ENCODE data around the gene WDR62.

WDR62 gene

GRCh38 chr19:36142496-36142895 lies 87.8 kb downstream of the WDR62 start:
- no peak for DNase-seq
- Mint-ChIP-seq H3K27me3 (no peaks in the 10 kb centered on the region), H3K4me1 (ENCODE audit: low read depth) (peaks cover 15% of the 10 kb centered on the region), H3K4me3 (no peak overlapping the region), H3K36me3 (ENCODE audit: low read depth) (peaks cover 64% of the 10 kb centered on the region), H3K9me3 (no peaks in the 10 kb centered on the region), H3K27ac (no peak overlapping the region)

GRCh38 chr19:36144624-36145023 lies 89.9 kb downstream of the WDR62 start:
- Mint-ChIP-seq H3K4me3 (no peak overlapping the region), H3K9me3 (no peaks in the 10 kb centered on the region), H3K27ac (no peak overlapping the region), H3K27me3 (no peaks in the 10 kb centered on the region), H3K4me1 (ENCODE audit: low read depth) (peaks cover 15% of the 10 kb centered on the region), H3K36me3 (ENCODE audit: low read depth) (peaks cover 83% of the 10 kb centered on the region)
- no peak for DNase-seq

- Mint-ChIP-seq H3K27me3 (no peaks in the 10 kb centered on the region), H3K4me3 (no peak overlapping the region), H3K36me3 (ENCODE audit: low read depth) (peaks cover 72% of the 10 kb centered on the region), H3K4me1 (ENCODE audit: low read depth) (peaks cover 3% of the 10 kb centered on the region), H3K9me3 (no peaks in the 10 kb centered on the region), H3K27ac (no peak overlapping the region)
- DNase-seq = no peak
Measured at GRCh38 chr19:36149673-36150406, 95.1 kb downstream of the WDR62 start.

- no peak overlapping the region for H3K4me3 Mint-ChIP-seq
- peaks cover 64% of the 10 kb centered on the region for H3K36me3 Mint-ChIP-seq (ENCODE audit: low read depth)
- H3K27ac Mint-ChIP-seq = no peak overlapping the region
- no peak for DNase-seq
- no peaks in the 10 kb centered on the region for H3K9me3 Mint-ChIP-seq
- H3K27me3 Mint-ChIP-seq = no peaks in the 10 kb centered on the region
- H3K4me1 Mint-ChIP-seq (ENCODE audit: low read depth) = peaks cover 3% of the 10 kb centered on the region
Measured at GRCh38 chr19:36150586-36150985, 95.9 kb downstream of the WDR62 start.

- no peaks in the 10 kb centered on the region for H3K9me3 Mint-ChIP-seq
- H3K27me3 Mint-ChIP-seq = no peaks in the 10 kb centered on the region
- H3K27ac Mint-ChIP-seq = no peak overlapping the region
- no peak for DNase-seq
- peaks cover 57% of the 10 kb centered on the region for H3K36me3 Mint-ChIP-seq (ENCODE audit: low read depth)
- H3K4me1 Mint-ChIP-seq (ENCODE audit: low read depth) = peaks cover 3% of the 10 kb centered on the region
- no peak overlapping the region for H3K4me3 Mint-ChIP-seq
Measured at GRCh38 chr19:36151144-36152018, 96.7 kb downstream of the WDR62 start.

- Mint-ChIP-seq H3K4me3 (no peak overlapping the region), H3K36me3 (ENCODE audit: low read depth) (peaks cover 50% of the 10 kb centered on the region), H3K4me1 (ENCODE audit: low read depth) (peaks cover 3% of the 10 kb centered on the region), H3K9me3 (no peaks in the 10 kb centered on the region), H3K27ac (no peak overlapping the region), H3K27me3 (no peaks in the 10 kb centered on the region)
- DNase-seq = no peak
Measured at GRCh38 chr19:36152019-36152351, 97.3 kb downstream of the WDR62 start.

- Mint-ChIP-seq H3K36me3 (ENCODE audit: low read depth) (peaks cover 45% of the 10 kb centered on the region), H3K9me3 (no peaks in the 10 kb centered on the region), H3K27ac (no peak within 1 kb of the TSS), H3K4me3 (no peak within 1 kb of the TSS), H3K4me1 (ENCODE audit: low read depth) (peaks cover 3% of the 10 kb centered on the region), H3K27me3 (no peaks in the 10 kb centered on the region)
- DNase-seq = no peak
Measured at GRCh38 chr19:36152352-36153091, 97.8 kb downstream of the WDR62 start, which contains the start of gene COX7A1. Gene COX7A1 (minus strand): TSS chr19:36152447. CDS start chr19:36152407, 40 bp downstream.

GRCh38 chr19:36153126-36153525 lies 98.4 kb downstream of the WDR62 start:
- Mint-ChIP-seq H3K9me3 (no peaks in the 10 kb centered on the region), H3K4me3 (no peak overlapping the region), H3K27me3 (no peaks in the 10 kb centered on the region), H3K36me3 (ENCODE audit: low read depth) (peaks cover 39% of the 10 kb centered on the region), H3K27ac (no peak overlapping the region), H3K4me1 (ENCODE audit: low read depth) (peaks cover 3% of the 10 kb centered on the region)
- DNase-seq = no peak

All from activated T-cell treated with anti-CD3 and anti-CD28 coated beads, Interleukin-2, amount 50 U/mL, for 24 hours (primary cell).